ENCODE results near the gene KRTAP6-2. TPM values are rescaled to one million over a fixed set of nuclear protein-coding genes. Genes with fewer than 3 reads are reported as not detected.

Gene KRTAP6-2
- total RNA-seq, 1 experiment from 2014 or later, result not detected

DNA sequence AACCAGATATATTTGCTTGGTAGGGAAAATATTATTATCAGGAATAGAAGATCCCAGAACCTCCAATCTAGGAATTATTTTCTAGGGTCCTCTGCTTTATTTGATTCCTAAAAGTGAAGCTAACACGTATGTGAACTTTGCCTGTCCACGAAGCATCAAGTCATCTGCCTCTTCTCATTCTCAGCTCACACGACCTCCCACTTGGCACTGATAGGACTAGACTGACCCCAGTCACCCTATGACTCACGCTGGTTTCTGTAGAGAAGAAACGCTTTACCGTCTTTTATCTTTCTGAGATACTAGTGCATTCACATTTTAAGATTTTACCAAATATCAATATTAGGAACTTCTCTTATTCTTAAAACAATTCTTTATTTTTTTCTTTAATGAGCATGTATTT is 35.6 kb downstream of the KRTAP6-2 start (continued):
- TF ChIP-seq, protein P1, sequence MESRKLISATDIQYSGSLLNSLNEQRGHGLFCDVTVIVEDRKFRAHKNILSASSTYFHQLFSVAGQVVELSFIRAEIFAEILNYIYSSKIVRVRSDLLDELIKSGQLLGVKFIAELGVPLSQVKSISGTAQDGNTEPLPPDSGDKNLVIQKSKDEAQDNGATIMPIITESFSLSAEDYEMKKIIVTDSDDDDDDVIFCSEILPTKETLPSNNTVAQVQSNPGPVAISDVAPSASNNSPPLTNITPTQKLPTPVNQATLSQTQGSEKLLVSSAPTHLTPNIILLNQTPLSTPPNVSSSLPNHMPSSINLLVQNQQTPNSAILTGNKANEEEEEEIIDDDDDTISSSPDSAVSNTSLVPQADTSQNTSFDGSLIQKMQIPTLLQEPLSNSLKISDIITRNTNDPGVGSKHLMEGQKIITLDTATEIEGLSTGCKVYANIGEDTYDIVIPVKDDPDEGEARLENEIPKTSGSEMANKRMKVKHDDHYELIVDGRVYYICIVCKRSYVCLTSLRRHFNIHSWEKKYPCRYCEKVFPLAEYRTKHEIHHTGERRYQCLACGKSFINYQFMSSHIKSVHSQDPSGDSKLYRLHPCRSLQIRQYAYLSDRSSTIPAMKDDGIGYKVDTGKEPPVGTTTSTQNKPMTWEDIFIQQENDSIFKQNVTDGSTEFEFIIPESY (IDR thresholded peaks at IDR 0.05; ENCODE audit: extremely low read depth, insufficient replicate concordance, low read length), result no peak
- TF ChIP-seq SIN3A (IDR thresholded peaks at IDR 0.05; ENCODE audit: low read depth) (no peak), YY1 (IDR thresholded peaks at IDR 0.05; ENCODE audit: extremely low read depth, insufficient replicate concordance, low read depth, low read length) (no peak), EZH2 (IDR thresholded peaks at IDR 0.05) (no peak)
- TF ChIP-seq, protein P2, sequence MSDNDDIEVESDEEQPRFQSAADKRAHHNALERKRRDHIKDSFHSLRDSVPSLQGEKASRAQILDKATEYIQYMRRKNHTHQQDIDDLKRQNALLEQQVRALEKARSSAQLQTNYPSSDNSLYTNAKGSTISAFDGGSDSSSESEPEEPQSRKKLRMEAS (IDR thresholded peaks at IDR 0.05), result no peak

DNA sequence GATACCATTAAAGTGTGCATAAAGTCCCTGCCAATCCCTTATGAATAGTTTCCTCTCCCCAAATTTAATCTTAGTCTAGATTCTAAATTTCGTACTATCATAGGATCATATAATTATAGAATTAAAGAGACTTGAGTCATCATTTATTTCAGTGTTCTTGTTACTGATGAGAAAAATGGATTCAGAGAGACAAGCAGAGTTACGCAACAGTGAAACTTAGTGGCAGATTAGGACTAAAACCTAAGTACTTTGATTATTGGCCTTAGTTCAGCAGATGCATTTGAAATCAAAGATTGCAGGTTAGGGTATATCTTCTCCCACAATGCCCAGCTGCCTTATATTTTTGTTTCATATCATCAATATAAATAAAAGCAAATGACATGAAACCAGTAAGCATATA is 36.7 kb downstream of the KRTAP6-2 start:
- no TSS peak for BruUV-seq (replicated peaks)
- ChIA-PET POLR2A (no interaction called here), RAD21 (ENCODE audit: low non-redundant PET in 1 of 2, low total read pairs in 2 of 2, uncharacterized antibody in 2 of 2, unreplicated experiment in 2 of 2) (no interaction called here), CTCF (no interaction called here)
- Histone ChIP-seq H2AFZ (ENCODE audit: low read depth, low read length, poor library complexity, severe bottlenecking) (no peak overlapping the region), H3K9ac (ENCODE audit: low read length) (no peak overlapping the region), H3K79me2 (ENCODE audit: insufficient read depth, low read length) (no peaks in the 10 kb centered on the region), H3K27ac (ENCODE audit: low read depth, low read length) (no peak overlapping the region), H3K4me2 (ENCODE audit: low read length) (no peak overlapping the region), H3K36me3 (ENCODE audit: control insufficient read depth in 1 of 2, insufficient read depth in 2 of 2, low read length in 2 of 2) (no peaks in the 10 kb centered on the region), H3K9me3 (ENCODE audit: control insufficient read depth in 1 of 2, insufficient read depth in 1 of 2, low read depth in 1 of 2, low read length in 2 of 2) (peaks cover 0 to 15% of the 10 kb centered on the region in 2 experiments; a peak in 3 of 4 replicates), H3K27me3 (ENCODE audit: insufficient read depth, low read length) (no peaks in the 10 kb centered on the region), H3K9me2 (ENCODE audit: insufficient read depth) (no peaks in the 10 kb centered on the region), H4K20me1 (ENCODE audit: insufficient read depth) (no peaks in the 10 kb centered on the region), H3K4me3 (replicated peaks in 1 of 2; ENCODE audit: low read depth in 1 of 2, low read length in 2 of 2) (no peak overlapping the region), H3K4me1 (ENCODE audit: control insufficient read depth in 1 of 2, insufficient read depth in 2 of 2, low read length in 2 of 2) (no peaks in the 10 kb centered on the region)
- no peak for DNase-seq (ENCODE audit: low read depth, low spot score)
- intact Hi-C loops (cut with micrococcal nuclease), result no loop called here
- no peak for ATAC-seq
- TF ChIP-seq EZH2phosphoT487 (IDR thresholded peaks at IDR 0.05; ENCODE audit: borderline replicate concordance) (no peak), CEBPB (IDR thresholded peaks at IDR 0.05; ENCODE audit: low read depth) (no peak), ELF1 (IDR thresholded peaks at IDR 0.05; ENCODE audit: borderline replicate concordance, low read depth) (no peak), FOSL1 (IDR thresholded peaks at IDR 0.05; ENCODE audit: low read depth) (no peak), YY1 (IDR thresholded peaks at IDR 0.05; ENCODE audit: extremely low read depth, insufficient replicate concordance, low read depth, low read length) (no peak), POLR2AphosphoS5 (IDR thresholded peaks at IDR 0.05; ENCODE audit: low read depth, low read length) (no peak), CBX3 (IDR thresholded peaks at IDR 0.05; ENCODE audit: low read depth) (no peak), JUND (IDR thresholded peaks at IDR 0.05) (no peak), ZFX (IDR thresholded peaks at IDR 0.05) (no peak), EZH2 (IDR thresholded peaks at IDR 0.05) (no peak), ZNF274 (IDR thresholded peaks at IDR 0.05; ENCODE audit: low read depth, low read length) (no peak)
- TF ChIP-seq, protein P1 (IDR thresholded peaks at IDR 0.05; ENCODE audit: extremely low read depth, insufficient replicate concordance, low read length), result no peak
- TF ChIP-seq, protein P2 (IDR thresholded peaks at IDR 0.05), result no peak
- TF ChIP-seq, protein P3, sequence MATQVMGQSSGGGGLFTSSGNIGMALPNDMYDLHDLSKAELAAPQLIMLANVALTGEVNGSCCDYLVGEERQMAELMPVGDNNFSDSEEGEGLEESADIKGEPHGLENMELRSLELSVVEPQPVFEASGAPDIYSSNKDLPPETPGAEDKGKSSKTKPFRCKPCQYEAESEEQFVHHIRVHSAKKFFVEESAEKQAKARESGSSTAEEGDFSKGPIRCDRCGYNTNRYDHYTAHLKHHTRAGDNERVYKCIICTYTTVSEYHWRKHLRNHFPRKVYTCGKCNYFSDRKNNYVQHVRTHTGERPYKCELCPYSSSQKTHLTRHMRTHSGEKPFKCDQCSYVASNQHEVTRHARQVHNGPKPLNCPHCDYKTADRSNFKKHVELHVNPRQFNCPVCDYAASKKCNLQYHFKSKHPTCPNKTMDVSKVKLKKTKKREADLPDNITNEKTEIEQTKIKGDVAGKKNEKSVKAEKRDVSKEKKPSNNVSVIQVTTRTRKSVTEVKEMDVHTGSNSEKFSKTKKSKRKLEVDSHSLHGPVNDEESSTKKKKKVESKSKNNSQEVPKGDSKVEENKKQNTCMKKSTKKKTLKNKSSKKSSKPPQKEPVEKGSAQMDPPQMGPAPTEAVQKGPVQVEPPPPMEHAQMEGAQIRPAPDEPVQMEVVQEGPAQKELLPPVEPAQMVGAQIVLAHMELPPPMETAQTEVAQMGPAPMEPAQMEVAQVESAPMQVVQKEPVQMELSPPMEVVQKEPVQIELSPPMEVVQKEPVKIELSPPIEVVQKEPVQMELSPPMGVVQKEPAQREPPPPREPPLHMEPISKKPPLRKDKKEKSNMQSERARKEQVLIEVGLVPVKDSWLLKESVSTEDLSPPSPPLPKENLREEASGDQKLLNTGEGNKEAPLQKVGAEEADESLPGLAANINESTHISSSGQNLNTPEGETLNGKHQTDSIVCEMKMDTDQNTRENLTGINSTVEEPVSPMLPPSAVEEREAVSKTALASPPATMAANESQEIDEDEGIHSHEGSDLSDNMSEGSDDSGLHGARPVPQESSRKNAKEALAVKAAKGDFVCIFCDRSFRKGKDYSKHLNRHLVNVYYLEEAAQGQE (IDR thresholded peaks at IDR 0.05; ENCODE audit: low read depth), result no peak
- TF ChIP-seq, protein P4, sequence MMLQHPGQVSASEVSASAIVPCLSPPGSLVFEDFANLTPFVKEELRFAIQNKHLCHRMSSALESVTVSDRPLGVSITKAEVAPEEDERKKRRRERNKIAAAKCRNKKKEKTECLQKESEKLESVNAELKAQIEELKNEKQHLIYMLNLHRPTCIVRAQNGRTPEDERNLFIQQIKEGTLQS (IDR thresholded peaks at IDR 0.05), result no peak

Data from HCT116 (cell line).